ENCODE measurements around the gene SCNM1.

Gene SCNM1

GRCh38 chr1:151165738-151166504 lies at the start of gene SCNM1, which contains the start of gene LYSMD1:
Gene SCNM1 (plus strand): TSS chr1:151166144. CDS start chr1:151166153, 9 bp downstream.
Gene LYSMD1 (minus strand): TSS chr1:151165902. CDS start chr1:151165258, 644 bp downstream.
- Histone ChIP-seq H3K4me1 (ENCODE audit: control insufficient read depth, insufficient read depth, low read length) (peaks cover 20% of the 10 kb centered on the region), H3K9ac (ENCODE audit: low read length) (peak within 1 kb of the TSS; percentile 97), H3K27me3 (replicated peaks; ENCODE audit: control insufficient read depth, insufficient read depth, low read length) (no peaks in the 10 kb centered on the region), H3K9me3 (ENCODE audit: control insufficient read depth, low read length) (no peaks in the 10 kb centered on the region), H3K4me3 (ENCODE audit: low read length) (peak within 1 kb of the TSS; percentile 97), H3K36me3 (ENCODE audit: control insufficient read depth, insufficient read depth, low read length, severe bottlenecking) (peaks cover 23% of the 10 kb centered on the region)
- DNase-seq (ENCODE audit: low read depth): peak; percentile 99

GRCh38 chr1:151124763-151125403 lies 41.1 kb upstream of the SCNM1 start:
- Histone ChIP-seq H3K9ac (ENCODE audit: low read length) (no peak overlapping the region), H3K4me1 (ENCODE audit: control insufficient read depth, insufficient read depth, low read length) (peaks cover 5% of the 10 kb centered on the region), H3K36me3 (ENCODE audit: control insufficient read depth, insufficient read depth, low read length, severe bottlenecking) (peaks cover 2% of the 10 kb centered on the region), H3K4me3 (ENCODE audit: low read length) (no peak overlapping the region), H3K9me3 (ENCODE audit: control insufficient read depth, low read length) (no peaks in the 10 kb centered on the region), H3K27me3 (replicated peaks; ENCODE audit: control insufficient read depth, insufficient read depth, low read length) (no peaks in the 10 kb centered on the region)
- no peak for DNase-seq (ENCODE audit: low read depth)

GRCh38 chr1:151128800-151129199 lies 37.1 kb upstream of the SCNM1 start:
- DNase-seq (ENCODE audit: low read depth): no peak
- Histone ChIP-seq H3K9ac (ENCODE audit: low read length) (no peak overlapping the region), H3K36me3 (ENCODE audit: control insufficient read depth, insufficient read depth, low read length, severe bottlenecking) (peaks cover 2% of the 10 kb centered on the region), H3K9me3 (ENCODE audit: control insufficient read depth, low read length) (no peaks in the 10 kb centered on the region), H3K27me3 (replicated peaks; ENCODE audit: control insufficient read depth, insufficient read depth, low read length) (peaks cover 7% of the 10 kb centered on the region), H3K4me3 (ENCODE audit: low read length) (no peak overlapping the region), H3K4me1 (ENCODE audit: control insufficient read depth, insufficient read depth, low read length) (peaks cover 13% of the 10 kb centered on the region)

GRCh38 chr1:151130987-151131586 lies 34.9 kb upstream of the SCNM1 start:
- Histone ChIP-seq H3K4me3 (ENCODE audit: low read length) (peak overlapping the region; percentile 68), H3K36me3 (ENCODE audit: control insufficient read depth, insufficient read depth, low read length, severe bottlenecking) (peaks cover 2% of the 10 kb centered on the region), H3K27me3 (replicated peaks; ENCODE audit: control insufficient read depth, insufficient read depth, low read length) (peaks cover 7% of the 10 kb centered on the region), H3K4me1 (ENCODE audit: control insufficient read depth, insufficient read depth, low read length) (peaks cover 13% of the 10 kb centered on the region), H3K9ac (ENCODE audit: low read length) (peak overlapping the region; percentile 65), H3K9me3 (ENCODE audit: control insufficient read depth, low read length) (no peaks in the 10 kb centered on the region)
- peak; percentile 49 for DNase-seq (ENCODE audit: low read depth)

GRCh38 chr1:151131701-151132334 lies 34.1 kb upstream of the SCNM1 start:
- Histone ChIP-seq H3K4me1 (ENCODE audit: control insufficient read depth, insufficient read depth, low read length) (peaks cover 13% of the 10 kb centered on the region), H3K9ac (ENCODE audit: low read length) (peak overlapping the region; percentile 65), H3K36me3 (ENCODE audit: control insufficient read depth, insufficient read depth, low read length, severe bottlenecking) (peaks cover 2% of the 10 kb centered on the region), H3K27me3 (replicated peaks; ENCODE audit: control insufficient read depth, insufficient read depth, low read length) (peaks cover 7% of the 10 kb centered on the region), H3K4me3 (ENCODE audit: low read length) (peak overlapping the region; percentile 68), H3K9me3 (ENCODE audit: control insufficient read depth, low read length) (no peaks in the 10 kb centered on the region)
- no peak for DNase-seq (ENCODE audit: low read depth)

- H3K36me3 ChIP-seq (ENCODE audit: control insufficient read depth, insufficient read depth, low read length, severe bottlenecking): peaks cover under 1% of the 10 kb centered on the region
- H3K27me3 ChIP-seq (replicated peaks; ENCODE audit: control insufficient read depth, insufficient read depth, low read length): peaks cover 7% of the 10 kb centered on the region
- no peaks in the 10 kb centered on the region for H3K9me3 ChIP-seq (ENCODE audit: control insufficient read depth, low read length)
- H3K4me1 ChIP-seq (ENCODE audit: control insufficient read depth, insufficient read depth, low read length): peaks cover 13% of the 10 kb centered on the region
- no peak for DNase-seq (ENCODE audit: low read depth)
- H3K4me3 ChIP-seq (ENCODE audit: low read length): peak overlapping the region; percentile 68
- peak overlapping the region; percentile 65 for H3K9ac ChIP-seq (ENCODE audit: low read length)
Observed at GRCh38 chr1:151132335-151133017, 33.5 kb upstream of the SCNM1 start.

GRCh38 chr1:151133018-151133806 lies 32.7 kb upstream of the SCNM1 start:
- no peak overlapping the region for H3K4me3 ChIP-seq (ENCODE audit: low read length)
- no peak overlapping the region for H3K9ac ChIP-seq (ENCODE audit: low read length)
- peaks cover 13% of the 10 kb centered on the region for H3K4me1 ChIP-seq (ENCODE audit: control insufficient read depth, insufficient read depth, low read length)
- H3K36me3 ChIP-seq (ENCODE audit: control insufficient read depth, insufficient read depth, low read length, severe bottlenecking): no peaks in the 10 kb centered on the region
- H3K9me3 ChIP-seq (ENCODE audit: control insufficient read depth, low read length): no peaks in the 10 kb centered on the region
- H3K27me3 ChIP-seq (replicated peaks; ENCODE audit: control insufficient read depth, insufficient read depth, low read length): peaks cover 7% of the 10 kb centered on the region
- DNase-seq (ENCODE audit: low read depth): no peak

GRCh38 chr1:151134396-151134795 lies 31.5 kb upstream of the SCNM1 start:
- peaks cover 7% of the 10 kb centered on the region for H3K27me3 ChIP-seq (replicated peaks; ENCODE audit: control insufficient read depth, insufficient read depth, low read length)
- H3K36me3 ChIP-seq (ENCODE audit: control insufficient read depth, insufficient read depth, low read length, severe bottlenecking): no peaks in the 10 kb centered on the region
- H3K4me3 ChIP-seq (ENCODE audit: low read length): no peak overlapping the region
- H3K9me3 ChIP-seq (ENCODE audit: control insufficient read depth, low read length): no peaks in the 10 kb centered on the region
- peaks cover 11% of the 10 kb centered on the region for H3K4me1 ChIP-seq (ENCODE audit: control insufficient read depth, insufficient read depth, low read length)
- no peak overlapping the region for H3K9ac ChIP-seq (ENCODE audit: low read length)
- no peak for DNase-seq (ENCODE audit: low read depth)

- H3K4me1 ChIP-seq (ENCODE audit: control insufficient read depth, insufficient read depth, low read length): peaks cover 8% of the 10 kb centered on the region
- no peak overlapping the region for H3K9ac ChIP-seq (ENCODE audit: low read length)
- H3K27me3 ChIP-seq (replicated peaks; ENCODE audit: control insufficient read depth, insufficient read depth, low read length): peaks cover 7% of the 10 kb centered on the region
- DNase-seq (ENCODE audit: low read depth): no peak
- no peaks in the 10 kb centered on the region for H3K36me3 ChIP-seq (ENCODE audit: control insufficient read depth, insufficient read depth, low read length, severe bottlenecking)
- H3K4me3 ChIP-seq (ENCODE audit: low read length): no peak overlapping the region
- H3K9me3 ChIP-seq (ENCODE audit: control insufficient read depth, low read length): no peaks in the 10 kb centered on the region
Observed at GRCh38 chr1:151134991-151135390, 31.0 kb upstream of the SCNM1 start.

Data from adipocyte (in vitro differentiated cells).